Posterior cingulate gyrus (tissue), 11 donors: ENCODE data around the gene MAFB.

Experiments used
- DNase-seq, 10 donors: peaks; one replicate each; pipeline versions ENCODE4 v3.0.0 to v3.0.0-alpha.2; 2020 to 2021; ENCODE audit warnings: mixed read lengths in 3 of 10
- intact Hi-C: fragments of 100-400 bp; cut with DNase I; formaldehyde crosslinking; loops from one replicate; pipeline ENCODE4 v1.15.1; 2023

Gene MAFB

GRCh38 chr20:40637176-40637575 lies 51.9 kb downstream of the MAFB start:
- intact Hi-C loops: no loop called here
- no peak for DNase-seq

- DNase-seq: no peak
- intact Hi-C loops: no loop called here
Measured at GRCh38 chr20:40636486-40636885, 52.5 kb downstream of the MAFB start.

- intact Hi-C loops: no loop called here
- DNase-seq: no peak
Measured at GRCh38 chr20:40635971-40636370, 53.1 kb downstream of the MAFB start.
